Measurements from ENCODE around the gene MIPEP. TPM values are rescaled to one million over a fixed set of nuclear protein-coding genes. Genes with fewer than 3 reads are reported as not detected.
"Not testable (repeated sequence)": the region's sequence is repeated elsewhere in the genome, so short reads cannot be mapped to it uniquely, and the experiment has no call there.

MIPEP gene
- total RNA-seq, 1 donor from 2014 or later = 32.6 TPM

DNA sequence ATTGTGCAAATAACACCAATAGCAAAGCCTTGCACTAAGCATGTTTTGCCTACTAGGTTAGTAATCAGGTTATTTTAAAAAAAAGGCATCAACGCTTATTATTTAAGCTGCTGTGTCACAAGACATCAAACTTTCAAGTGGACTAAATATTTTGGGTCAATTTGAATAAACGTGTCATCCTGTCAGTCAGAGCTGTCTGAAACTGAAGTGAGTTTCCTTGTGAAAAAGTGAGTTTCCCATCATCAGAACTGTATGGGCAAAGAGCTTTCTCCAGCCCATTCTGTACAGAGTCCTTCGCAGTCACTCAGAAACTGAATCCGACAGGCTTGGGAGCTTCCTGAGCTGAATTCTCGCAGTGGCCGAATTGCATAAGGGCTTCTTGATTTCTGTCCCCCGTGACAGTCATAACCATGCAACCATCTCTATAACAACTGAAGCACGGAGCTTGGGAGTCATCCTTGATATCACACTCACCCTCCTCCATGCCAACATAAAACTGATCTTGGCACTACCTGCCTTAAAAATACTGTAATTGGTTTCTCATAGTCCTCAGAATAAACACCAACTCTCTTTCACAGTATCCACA, 139.8 kb downstream of the MIPEP start:
- no peak for DNase-seq (ENCODE audit: low read depth)

GRCh38 chr13:23748109-23748990, 140.8 kb downstream of the MIPEP start:
- peak; percentile 66 for DNase-seq (ENCODE audit: low read depth)

GRCh38 chr13:23746141-23746540, 143.1 kb downstream of the MIPEP start:
- DNase-seq (ENCODE audit: low read depth) = not testable (repeated sequence)

DNA sequence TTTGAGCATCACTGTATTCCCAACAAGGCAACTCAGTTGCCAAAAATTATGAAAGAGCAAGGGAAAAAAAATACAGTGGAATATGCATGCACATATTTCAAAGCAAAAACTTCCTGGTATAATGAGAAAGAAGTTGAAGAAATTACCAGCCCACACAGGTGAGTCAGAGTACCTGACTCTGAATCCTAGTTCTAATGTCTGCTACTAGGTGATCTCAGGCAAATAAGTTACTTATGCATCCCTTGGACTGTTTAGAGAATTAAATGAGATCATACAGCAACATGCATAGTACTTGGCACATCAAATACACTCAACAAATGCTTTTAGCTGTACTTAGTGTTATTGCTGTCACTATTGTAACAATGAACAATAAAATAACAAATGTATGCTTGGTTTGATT, 144.9 kb downstream of the MIPEP start:
- DNase-seq (ENCODE audit: low read depth) = peak; percentile 80

DNA sequence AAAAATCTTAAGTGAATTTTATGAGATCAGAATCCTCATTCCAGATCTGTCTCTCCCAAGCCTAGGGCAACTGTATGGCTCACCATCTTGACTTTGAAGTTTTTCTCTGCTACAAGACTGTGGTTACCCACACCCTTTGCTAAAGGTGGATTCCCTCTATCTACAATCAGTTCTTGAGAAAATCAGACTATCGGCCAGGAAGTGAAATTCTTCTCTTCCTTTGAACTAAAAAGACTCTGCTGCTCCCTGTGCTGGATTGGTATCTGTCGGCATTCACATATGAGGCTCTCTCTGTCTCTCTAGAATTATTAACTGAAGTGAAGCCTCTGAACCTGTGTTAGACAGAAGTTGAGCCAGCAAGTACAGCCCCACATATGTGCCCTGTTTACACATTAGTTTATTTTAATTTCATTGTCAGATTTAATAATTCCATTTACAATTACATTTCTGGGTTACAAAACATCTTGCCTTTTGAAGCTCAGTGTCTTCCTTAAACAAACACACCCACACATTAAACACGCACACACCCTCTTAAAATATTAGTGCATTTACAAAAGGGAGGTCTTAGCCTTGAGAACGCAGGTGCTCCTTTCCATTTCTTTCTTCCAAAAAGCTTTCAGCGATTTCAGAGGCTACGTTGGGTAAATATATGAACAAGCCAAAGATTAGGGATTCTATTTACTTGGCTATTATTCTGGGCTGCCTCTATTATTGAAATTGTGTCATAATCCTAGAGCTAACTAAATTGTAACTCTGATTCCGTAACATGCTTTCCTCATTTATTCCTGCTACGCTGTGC, 145.7 kb downstream of the MIPEP start:
- DNase-seq (ENCODE audit: low read depth) = peak; percentile 27

- DNase-seq (ENCODE audit: low read depth) = no peak
These were observed 147.2 kb downstream of the MIPEP start for GRCh38 chr13:23741879-23742510.

DNA sequence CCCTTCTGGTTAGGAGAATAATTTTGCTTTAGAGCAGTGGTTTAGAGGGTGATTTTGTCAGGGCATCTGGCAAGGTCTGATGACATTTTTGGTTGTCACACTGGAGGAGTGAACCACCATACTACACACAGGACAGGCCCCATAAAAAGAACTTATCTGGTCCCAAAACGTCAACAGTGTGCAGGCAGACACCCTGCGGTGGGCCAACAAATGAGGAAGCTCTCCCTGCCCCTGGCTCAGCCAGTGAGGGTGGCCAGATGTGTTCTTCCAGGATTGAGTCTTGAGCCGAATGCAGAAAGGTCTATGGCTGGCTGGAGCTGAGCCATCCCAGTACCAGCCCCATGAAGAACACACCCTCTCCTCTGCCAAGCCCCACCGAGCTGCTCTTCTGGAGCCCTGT, 149.2 kb downstream of the MIPEP start:
- no peak for DNase-seq (ENCODE audit: low read depth)

DNA sequence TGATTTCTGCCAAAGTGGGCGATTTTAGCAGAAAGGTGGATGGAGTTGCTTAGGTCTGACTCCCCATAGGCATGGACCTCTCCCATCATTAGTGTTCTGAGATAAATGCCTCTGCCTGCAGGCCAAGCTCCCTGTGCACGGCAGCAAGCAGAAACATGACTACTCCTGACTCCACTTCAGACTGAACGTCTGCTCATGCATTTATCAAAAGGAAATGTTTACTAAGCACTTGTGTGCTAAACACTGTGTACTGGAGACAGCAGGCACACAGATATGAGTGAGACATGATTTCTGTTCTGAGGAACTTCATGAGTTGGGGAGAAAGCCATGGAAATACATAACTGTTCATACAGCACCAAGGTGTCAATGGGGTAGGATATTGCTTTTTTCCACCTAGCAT, 149.6 kb downstream of the MIPEP start:
- DNase-seq (ENCODE audit: low read depth) = no peak

DNA sequence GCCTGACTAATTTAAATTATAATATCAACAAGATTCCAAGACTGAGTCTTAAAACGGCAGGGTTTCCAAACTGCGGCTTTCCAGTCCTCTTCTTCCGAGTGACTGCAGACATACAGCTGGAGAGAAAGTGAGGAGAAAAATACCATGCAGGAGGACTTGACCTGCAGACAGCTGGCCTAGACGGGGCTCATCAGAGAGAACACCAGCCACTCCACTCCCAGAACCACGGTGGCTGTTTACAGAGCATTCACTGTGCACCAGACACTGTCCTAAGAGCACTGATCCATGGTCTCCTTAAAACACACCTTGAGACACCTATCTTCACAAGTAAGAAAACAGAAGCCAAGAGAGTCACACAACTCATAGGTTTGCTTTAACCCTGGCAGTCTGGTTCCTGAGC, 152.7 kb downstream of the MIPEP start:
- no peak for DNase-seq (ENCODE audit: low read depth)

DNA sequence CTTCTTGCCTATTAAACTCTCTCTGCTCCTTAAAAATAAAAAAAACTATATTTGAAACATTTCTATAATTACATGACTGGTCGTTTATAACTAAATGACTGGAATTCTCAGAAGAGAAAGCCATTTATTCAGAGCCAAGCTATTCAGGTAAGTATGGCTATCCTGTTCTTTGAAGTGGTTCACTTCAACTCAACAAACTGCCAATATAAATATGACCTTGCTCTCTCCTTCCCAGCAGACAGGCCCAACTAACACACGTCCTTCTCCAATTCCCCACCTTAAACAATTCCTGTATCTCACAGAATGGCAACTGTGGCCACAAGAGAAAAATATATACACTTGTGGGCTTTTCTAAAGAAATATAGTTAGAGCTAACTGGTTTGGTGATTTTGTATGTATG, 153.9 kb downstream of the MIPEP start:
- DNase-seq (ENCODE audit: low read depth) = no peak

GRCh38 chr13:23731709-23732108, 157.5 kb downstream of the MIPEP start:
- no peak for DNase-seq (ENCODE audit: low read depth)

GRCh38 chr13:23730251-23730650, 158.9 kb downstream of the MIPEP start:
- DNase-seq (ENCODE audit: low read depth) = no peak

GRCh38 chr13:23729531-23729930, 159.7 kb downstream of the MIPEP start:
- no peak for DNase-seq (ENCODE audit: low read depth)

DNA sequence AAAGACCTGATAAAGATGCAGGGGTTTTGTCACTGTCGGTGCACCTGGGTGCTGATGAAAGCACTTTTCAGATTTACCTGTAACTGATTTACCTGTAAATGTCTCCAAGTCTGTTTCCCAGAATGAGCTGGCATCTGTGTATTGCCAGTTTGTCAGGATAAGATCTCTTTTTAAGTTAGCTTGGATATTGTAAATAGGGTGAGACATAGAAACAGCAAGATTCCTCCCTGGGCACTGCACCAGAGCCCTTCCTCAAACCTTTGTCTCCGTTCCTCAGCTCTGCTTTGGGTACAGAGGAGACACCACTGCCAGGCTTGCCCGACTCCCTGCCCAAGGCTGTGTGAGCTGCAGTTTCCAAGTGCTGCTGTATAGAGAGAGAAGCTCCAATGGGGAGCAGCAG, 160.4 kb downstream of the MIPEP start:
- DNase-seq (ENCODE audit: low read depth) = no peak

- no peak for DNase-seq (ENCODE audit: low read depth)
These were observed 163.3 kb downstream of the MIPEP start for GRCh38 chr13:23725922-23726321.

DNA sequence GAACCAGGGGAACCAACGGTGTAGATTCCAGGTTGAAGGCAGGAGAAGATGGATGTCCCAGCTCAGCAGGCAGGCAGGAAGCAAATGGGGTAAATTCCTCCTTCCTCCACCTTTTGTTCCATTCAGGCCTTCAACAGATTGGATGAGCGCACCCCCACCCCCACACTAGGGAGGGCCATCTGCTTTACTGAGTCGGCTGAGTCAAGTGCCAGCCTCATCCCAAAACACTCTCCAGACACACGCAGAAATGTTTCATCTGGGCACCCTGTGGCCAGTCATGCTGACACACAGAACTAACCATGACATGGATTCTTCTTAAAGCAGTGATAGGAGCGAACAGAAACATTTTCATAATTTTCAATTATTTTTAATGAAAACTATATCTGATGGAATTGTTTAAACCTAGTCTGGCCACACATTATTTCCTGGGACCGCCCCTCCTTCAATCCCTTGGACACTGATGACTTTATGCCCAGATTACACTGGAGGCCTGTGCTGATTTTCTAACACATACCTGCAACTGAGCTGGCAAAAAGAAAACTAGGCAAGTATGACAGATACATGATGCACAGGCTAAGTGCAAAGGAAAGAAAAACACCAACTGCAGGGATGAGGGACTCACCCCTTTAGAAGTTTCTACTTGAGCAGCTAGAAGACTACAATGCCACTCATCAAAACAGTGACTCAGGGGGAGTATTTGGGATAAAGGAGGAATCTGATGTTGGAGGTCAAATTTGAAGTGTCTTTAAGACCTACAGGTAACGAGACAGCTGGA, 164.8 kb downstream of the MIPEP start:
- DNase-seq (ENCODE audit: low read depth) = no peak

DNA sequence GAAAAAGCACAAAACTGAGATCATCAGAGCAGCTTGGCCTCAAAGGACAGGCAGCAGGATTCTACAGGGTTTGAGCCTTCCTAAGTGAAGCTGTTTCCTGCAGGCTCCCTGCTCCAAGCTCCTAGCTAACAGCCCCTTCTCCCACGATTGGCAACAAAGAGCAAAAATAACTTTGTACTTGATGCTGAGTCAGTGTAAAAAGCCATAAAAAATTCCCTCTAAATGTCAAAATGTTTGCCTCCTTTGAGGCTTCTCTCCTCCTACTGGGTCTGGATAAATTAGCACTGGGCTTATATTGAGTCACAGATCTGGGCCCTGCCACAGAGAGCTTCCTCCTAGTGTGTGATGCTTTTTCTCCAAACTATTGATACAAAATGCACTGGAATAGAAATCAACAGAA, 165.7 kb downstream of the MIPEP start:
- DNase-seq (ENCODE audit: low read depth) = peak; percentile 47

DNA sequence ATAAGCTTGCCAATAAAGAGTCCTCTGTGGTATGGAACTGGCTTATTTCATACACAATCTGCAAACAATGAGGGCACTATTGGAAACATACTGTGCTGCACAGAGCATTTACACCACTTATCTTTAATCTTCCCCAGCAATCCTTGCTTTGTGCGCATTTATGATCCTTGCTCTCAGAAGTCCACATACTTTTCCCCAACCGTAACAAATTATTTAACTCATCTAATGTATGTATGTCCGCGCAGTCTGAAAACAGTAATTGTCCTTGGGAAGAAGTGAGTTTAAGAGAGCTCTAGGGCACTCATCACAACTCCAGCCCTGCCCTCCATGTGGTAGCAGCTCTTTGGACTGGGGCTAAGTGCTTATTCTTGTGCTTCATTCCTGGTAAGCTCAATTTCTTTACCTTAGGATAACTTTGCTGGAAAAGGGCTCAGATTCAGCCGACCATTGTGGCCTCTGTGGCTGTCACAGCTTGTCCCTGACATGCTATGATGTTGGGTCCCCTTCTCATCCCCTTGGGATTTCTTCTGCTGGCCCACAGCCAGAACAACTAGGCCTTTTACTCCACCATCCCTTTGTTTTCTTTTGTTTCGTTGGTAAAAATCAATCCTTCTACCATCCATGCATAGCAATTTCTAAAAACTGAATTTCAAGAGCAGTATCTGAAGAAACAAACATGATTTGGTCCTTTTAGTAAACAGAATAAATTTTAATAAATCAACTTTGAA, 166.3 kb downstream of the MIPEP start:
- no peak for DNase-seq (ENCODE audit: low read depth)

- DNase-seq (ENCODE audit: low read depth) = no peak
These were observed 170.2 kb downstream of the MIPEP start for GRCh38 chr13:23718996-23719395.

DNA sequence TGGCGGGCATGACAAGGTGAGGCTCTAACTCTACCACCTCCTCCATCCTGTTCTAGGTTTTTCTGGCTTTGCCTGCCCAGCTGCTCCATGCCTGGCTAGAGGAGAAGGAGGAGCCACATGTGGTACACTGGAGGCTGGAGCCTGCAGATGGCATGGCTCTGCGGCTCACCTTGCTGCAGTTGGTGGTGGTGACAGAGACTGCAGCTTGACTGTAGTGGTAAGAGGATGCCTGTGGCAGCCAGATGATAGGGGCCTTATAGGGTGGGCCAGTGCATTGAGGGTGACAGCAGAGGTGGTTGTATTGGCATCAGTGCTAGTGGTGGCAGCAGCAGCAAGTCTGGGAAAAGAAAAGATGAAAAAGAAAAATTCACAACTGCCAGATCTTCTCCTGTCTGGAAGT, 172.8 kb downstream of the MIPEP start:
- DNase-seq (ENCODE audit: low read depth) = no peak

DNA sequence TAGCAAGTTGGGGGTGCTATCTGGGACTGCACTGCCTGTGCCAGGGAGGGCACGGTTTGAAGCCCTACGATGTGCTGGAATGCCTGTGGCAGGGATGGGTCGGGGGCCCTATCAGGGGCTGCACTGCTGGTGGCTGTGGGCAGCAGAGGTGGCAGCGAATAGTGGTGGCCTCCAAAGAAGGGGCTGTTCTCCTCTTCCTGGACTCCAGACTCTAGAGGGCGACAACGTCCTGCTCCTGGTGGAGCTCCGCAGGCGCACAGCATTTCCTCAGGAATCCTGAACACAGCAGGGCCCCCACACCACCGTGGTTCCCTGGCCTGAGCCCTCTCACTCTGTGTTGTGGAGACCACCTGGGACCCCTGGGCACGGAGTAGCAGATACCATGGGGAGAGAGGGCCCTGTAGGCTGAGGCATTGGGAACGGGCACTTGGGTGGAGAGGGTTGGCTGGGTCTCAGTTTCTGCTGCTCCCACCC, 173.4 kb downstream of the MIPEP start:
- no peak for DNase-seq (ENCODE audit: low read depth)

Data from renal cortical epithelial cell (primary cell).